NCI-H2029 (cell line): Measurements from ENCODE around the gene PDHX.

Experiments used
- DNase-seq: peaks from one replicate; lab custom pipeline; 2025; lab: John Stamatoyannopoulos, UW

PDHX gene

DNA sequence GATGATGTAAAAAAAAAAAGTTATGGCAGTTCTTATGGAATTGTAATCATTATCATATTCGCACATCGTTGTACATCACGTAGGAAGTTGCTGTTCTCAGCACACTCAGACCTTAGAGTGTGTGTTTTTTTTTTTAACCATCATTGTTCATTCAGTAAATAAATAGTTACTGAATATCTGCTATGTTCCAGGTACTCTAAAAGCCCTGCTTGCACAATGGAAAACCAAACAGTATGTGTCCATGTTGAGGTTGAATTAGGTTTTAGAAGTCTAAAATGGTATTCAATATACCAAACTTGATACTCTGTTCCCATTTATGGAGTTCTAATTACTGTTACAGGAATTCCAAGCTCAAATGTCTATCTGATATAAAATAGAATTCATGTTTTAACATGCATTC is 41.2 kb downstream of the PDHX start:
- no peak for DNase-seq

DNA sequence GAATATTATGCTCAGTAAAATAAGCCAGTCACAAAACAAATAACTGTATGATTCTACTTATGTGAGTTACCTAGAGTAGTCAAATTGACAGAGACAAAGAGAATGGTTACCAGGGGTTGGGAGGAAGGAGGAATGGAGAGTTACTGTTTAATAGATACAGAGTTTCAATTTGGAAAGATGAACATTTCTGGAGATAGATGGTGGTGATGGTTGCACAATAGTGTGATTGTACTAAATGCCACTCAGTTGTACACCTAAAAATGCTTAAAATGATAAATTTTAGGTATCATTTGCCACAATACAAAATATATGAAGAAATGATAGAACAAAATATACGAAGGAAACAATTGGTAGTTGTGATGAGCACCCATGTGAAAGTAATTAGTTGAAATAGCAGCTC is 43.4 kb downstream of the PDHX start:
- no peak for DNase-seq

DNA sequence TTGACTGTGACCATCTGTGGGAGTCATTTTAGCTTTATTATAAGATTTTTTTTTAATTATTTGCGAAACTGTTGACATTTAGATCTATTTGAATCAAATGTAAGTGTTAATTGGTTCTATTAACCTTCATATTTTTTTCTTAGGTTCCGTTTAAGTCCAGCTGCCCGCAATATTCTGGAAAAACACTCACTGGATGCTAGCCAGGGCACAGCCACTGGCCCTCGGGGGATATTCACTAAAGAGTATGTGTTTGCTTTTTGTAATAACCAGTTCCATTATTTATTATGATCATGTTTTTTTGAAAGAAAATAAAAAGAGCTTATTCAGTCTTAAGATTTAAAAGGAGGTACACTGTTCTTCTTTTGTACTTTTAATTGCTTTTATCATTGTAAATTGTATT is 43.9 kb downstream of the PDHX start:
- no peak for DNase-seq

DNA sequence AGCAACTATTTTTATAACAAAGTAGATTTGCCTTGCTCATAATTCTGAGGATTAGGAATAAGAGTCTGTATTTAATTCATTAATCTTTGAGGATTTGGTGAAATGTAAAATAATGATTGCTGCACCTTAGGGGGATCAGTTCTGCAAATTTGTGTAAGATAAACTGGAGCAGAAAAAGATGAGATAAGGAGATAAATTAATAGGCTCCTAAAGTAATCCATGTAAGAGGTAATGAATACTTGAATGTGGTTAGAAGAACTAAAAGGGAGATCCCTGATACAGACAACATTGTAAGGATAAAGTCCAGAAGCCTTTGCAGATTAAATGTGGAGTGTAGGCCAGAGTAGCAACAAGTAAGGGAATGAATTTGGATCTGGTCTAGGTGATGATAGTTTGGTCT is 45.6 kb downstream of the PDHX start:
- DNase-seq, result no peak

DNA sequence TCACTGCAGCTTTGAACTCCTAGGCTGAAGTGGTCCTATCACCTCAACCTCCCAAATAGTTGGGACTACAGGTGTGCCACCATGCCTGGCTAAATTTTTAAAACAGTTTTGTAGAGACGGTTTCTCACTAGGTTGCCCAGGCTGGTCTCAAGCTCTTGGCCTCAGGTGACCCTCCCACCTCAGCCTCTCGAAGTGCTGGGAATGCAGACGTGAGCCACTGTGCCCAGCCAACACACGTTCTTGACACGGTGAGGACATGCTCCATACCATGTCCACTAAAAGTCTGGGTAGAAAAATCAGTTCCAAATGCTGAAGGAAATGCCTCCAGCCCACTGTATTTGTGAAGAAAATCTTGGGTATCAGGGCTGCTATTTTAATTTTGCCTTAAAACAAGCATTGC is 46.9 kb downstream of the PDHX start:
- DNase-seq, result no peak

DNA sequence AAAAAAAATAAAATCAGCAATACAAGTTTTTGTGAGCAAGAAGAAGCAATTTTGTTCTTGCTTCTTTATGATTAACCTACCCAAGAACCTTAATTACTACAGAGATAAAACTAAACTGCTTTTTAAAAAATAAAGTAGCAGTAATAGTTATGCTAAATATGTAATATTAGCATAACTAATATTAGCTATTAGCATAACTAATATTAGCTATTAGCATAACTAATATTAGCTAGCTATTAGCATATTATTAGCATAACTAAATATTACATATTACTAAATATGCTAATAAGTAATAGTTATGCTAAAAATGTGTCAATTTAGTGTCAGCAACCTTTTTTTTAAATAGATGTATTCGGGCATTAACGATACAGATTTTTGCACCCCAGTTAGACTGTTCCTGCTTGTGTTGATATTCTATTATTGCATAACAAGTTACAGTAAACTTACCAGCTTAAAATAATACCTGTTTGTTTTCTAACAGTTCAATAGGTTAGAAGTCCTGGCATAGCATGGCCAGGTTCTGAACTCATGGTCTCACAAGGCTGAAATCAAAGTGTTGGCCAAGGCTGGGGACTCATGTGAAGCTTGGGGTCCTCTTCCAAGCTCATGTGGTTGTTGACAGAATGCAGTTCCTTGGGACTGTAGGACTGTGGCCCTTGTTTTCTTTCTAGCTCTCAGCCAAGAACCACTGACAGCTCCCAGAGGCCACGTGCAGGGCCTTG is 48.4 kb downstream of the PDHX start:
- no peak for DNase-seq

DNA sequence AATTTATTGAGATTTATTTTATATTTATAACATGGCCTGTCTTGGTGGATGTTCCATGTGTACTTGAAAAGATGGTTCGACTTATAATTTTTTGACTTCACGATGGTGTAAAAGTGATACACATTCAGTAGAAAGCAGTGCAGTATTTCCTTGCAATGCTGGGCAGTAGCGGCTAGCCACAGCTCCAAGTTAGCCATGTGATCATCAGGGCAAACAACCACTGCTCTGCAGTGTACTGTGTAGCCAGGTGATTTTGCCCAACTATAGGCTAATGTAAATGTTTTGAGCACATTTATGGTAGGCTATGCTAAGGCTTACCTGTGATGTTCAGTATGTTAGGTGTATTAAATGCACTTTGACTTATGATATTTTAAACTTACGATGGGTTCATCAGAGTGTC is 52.4 kb downstream of the PDHX start:
- DNase-seq, result no peak

DNA sequence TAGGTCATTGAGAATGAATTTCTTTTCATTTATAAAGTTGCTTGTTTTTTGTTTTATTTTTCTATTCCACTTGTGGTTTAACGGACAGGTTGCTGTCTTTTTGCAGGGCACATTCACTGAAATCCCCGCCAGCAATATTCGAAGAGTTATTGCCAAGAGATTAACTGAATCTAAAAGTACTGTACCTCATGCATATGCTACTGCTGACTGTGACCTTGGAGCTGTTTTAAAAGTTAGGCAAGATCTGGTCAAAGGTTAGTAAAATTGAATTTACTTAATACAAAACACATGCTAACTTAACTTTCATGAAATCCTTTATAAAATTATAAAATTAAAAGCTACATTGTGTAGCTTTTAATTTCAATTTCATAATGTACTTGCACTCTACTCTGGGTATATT is 53.6 kb downstream of the PDHX start:
- no peak for DNase-seq

DNA sequence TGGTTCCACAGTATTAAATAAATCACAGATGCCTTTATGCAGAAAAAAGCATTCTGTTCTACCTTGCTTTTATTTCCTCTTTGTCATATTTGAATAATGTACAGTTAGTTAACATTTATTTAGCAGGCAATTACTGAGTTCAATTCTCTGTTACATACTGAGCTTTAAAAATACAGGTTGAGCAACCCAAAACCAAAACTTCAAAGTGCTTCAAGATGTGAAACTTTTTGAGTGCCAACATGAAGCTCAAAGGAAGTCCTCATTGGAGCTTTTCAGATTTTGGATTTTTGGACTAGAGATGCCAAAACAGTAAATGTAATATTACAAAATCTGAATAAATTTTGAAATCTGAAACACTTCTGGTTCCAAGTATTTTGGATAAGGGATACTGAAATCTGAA is 54.1 kb downstream of the PDHX start:
- DNase-seq, result no peak

DNA sequence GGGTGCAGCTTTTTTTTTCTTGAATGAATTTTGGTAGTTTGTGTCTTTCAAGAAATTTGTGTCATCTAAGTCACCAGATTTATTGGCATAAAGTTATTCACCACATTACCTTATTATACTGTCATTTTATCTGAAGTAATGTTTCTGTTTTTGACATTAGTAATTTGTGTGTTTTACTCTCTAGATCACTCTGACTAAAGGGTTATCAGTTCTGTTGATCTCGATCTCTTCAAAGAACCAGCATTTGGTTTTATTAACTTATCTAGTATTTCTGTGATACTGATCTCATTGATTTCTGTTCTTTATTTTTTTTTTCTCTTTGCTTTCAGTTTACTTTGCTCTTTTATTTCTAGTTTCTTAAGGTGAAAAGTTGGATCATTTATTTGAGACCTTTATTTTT is 55.5 kb downstream of the PDHX start:
- no peak for DNase-seq

DNA sequence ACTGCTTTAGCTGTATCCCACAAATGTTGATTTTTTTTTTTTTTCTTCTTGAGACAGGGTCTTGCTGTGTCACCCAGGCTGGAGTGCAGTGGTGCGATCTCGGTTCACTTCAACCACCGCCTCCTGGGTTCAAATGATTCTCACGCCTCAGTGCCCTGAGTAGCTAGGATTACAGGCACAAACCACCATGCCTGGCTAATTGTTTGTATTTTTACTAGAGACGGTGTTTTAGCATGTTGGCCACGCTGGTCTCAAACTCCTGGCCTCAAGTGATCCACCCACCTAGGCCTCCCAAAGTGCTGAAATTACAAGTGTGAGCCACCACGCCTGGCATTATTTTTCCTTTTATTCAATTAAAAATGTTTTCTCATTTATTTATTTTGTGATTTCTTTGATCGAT is 55.9 kb downstream of the PDHX start:
- DNase-seq, result no peak

DNA sequence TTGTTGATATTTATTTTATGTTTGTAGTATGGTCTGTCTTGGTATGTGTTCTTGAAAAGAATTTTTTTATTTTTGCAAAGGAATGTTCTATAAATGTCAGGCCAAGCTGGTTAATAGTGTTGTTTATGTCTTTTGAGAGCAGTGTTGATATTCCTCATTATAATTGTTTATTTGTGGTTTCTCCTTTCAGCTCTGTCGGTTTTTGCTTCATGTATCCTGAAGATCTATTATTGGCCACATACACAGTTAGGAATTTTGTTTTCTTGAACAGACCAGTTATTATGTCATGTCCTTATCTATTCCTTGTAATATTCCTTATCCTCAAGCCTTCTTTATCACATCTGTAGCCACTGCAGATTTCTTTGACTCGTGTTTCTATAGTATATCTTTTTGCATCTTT is 56.5 kb downstream of the PDHX start:
- DNase-seq, result no peak

DNA sequence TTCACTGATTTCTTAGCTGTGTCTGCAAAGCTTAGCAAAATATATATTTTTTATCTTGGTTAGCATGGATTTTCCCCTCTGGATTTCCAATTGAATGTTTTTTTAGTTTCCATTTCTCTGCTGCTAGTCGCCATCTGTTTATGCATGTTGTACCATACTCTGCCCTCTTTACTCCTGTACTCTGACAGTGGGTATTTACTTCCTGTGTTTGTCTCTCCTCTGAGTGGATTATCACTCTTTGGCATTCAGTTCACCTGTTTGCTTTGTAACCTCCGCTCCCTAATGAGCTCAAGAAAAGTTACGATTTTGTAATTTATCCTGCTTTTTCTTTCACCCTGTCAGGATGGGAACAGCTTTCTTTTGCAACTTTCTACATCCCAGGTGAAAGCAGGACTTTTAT is 59.1 kb downstream of the PDHX start:
- peak; percentile 39 for DNase-seq

DNA sequence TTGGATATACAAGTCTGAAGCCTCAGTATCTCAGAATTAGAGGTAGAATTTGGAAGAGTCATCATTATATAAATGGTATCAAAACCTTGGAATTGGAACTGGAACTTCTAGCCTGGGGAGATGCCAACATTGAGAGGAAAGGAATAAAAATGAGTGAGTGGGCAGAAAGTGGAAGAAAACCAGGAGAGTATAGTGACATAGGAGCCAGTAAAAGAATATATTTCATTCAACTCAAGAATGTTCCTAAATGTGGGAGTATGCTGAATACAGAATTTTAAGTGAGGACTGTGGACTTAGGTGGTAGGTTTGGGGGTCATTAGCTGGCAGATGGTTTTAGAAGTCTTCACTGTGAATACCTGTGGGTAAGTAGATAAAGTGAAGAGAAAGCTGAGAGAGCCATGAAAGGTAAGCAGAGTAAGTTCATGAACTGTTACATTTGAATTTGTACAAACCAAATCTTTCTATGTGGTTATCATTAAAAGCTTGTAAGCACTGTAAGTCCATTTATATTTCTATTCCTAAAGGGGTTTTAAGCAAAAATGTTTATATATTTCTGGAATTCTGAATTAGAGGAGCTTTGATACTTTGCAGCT is 60.2 kb downstream of the PDHX start:
- DNase-seq, result no peak

DNA sequence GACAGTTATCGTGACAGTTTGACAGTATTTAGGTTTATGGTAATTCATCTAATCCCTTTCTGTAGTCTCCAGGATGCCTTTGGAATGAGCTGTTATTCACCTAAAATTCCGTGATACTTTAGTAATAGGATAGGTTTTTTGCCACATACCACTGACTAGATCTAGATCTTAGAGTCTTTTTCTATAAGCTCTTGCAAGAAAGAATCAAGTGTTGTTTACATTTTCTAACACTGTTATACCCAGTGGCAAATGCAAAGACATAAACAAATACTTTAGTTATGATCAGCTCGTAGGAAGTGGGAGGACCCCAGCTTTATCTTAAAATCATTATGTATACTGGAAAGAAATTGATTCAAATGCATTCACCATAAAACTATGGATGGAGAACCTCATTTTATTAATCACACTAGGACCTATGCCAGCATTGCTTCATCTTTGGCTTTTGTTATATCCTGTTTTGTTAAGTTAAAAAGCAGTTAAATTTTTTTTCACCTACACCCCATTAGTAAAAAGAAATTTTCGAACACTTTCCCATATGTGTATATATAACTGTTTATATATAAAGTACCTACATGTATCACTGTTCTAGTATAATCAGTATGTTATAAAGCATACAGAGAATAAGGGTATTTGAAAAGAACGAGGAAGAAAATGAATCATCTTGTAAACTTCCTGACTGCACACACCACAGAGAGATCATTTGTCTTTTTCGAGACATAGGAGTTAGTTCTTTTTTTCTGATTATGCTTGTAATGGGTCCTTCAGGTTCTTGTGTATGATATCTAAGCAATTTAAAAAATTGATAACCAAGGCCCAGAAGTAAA is 60.9 kb downstream of the PDHX start:
- DNase-seq, result no peak

DNA sequence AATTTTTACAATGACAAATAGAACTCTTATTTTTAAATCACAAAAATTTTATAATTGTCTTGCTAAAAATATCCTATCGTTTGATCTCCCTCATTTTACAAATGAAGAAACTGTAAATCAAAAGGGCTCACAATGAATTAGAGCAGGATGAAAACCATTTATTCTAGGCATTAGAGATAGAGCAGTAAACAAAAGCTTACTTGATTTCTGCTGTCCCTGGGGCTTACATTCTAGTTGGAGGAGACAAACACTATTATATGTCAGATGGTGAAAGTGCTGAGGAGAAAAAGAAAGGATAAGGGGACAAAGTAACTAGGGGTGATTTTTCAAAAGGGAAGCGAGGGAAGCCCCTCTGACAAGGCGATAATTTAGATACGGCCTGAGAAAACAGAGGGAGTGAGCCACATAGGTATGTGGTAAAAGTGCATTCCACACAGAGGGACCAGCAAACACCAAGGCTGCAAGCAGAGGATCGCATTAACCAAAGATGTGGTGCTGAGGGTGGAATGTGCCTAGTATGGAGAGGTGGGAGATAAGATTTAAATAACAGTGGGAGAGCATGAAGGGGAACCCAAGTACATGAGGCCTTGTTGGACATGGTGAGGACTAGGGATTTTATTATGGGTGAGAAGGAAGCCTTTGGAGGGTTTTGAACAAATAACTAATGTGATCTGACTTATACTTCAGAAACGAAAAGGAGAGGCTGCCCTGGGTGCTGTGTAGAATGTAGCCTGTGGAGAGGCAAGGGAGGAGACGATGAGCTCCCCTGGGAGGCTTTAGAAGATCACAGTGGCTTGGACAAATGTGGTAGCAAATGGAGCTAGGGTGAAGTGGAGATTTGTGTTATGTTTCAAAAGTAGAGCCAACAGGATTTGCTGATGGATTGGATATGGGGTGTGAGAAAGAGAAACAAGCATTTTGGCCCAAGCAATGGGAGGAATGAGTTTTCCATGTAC is 62.1 kb downstream of the PDHX start:
- no peak for DNase-seq

DNA sequence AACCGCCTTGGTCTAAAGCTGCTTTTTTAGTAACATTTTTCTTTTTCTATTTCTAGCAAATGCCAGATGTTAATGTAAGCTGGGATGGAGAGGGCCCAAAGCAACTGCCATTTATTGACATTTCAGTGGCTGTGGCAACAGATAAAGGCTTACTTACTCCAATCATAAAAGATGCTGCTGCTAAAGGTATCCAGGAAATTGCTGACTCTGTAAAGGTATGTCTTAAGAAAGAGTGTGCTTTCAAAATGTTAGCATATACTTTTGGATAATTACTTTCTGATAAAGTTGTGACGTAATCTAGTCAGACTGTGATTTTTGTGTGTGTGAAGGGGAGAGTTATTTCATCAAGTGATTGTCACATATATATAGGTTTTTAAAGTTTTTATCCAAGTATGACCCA is 68.1 kb downstream of the PDHX start:
- DNase-seq, result no peak

DNA sequence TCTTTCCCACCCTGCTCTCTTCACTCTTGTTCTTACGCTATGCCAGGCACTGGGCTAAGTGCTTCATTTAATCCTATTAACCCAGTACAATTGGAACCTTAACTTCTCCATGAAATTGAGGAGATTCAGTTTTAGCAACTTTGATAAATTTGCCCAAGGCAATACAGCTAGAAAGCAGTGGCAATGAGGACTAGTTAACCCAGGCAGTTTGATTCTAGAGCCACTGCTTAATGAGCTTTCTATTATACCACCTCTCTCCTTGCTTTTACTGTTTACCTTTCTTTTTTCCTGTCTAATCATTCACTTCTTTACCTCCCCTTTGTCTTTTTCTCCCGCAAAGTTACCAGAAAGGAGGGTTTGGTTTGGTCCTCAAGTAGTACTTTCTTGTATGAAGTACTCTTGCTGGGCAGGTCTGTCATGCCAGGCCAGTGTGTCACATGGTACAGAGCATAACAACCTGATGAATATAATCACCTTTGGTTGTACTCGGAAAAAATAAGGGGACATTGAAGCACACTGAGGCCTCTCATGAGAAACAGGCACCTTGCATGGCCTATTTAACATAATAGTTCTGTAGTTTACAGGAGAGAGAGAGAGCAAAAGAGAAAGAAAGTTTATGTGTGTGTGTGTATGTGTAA is 70.6 kb downstream of the PDHX start:
- no peak for DNase-seq

DNA sequence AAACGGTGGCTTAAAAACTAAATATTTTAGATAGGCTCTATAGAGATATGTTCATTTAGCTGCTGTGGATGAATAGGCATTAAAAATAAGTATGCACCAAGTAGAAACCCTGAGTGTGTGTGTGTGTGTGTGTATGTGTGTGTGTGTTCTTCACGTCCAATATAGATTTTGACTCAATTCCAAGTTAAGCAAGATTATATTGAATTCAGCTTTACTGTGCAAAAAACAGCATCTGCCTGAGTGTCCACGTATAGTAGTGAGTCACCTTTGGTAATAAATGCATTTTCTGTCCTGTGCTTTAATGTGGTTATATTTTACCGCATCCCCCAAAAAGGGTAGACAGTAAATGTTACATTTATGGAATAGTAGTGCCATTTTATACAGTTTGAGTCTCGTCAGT is 71.2 kb downstream of the PDHX start:
- no peak for DNase-seq

DNA sequence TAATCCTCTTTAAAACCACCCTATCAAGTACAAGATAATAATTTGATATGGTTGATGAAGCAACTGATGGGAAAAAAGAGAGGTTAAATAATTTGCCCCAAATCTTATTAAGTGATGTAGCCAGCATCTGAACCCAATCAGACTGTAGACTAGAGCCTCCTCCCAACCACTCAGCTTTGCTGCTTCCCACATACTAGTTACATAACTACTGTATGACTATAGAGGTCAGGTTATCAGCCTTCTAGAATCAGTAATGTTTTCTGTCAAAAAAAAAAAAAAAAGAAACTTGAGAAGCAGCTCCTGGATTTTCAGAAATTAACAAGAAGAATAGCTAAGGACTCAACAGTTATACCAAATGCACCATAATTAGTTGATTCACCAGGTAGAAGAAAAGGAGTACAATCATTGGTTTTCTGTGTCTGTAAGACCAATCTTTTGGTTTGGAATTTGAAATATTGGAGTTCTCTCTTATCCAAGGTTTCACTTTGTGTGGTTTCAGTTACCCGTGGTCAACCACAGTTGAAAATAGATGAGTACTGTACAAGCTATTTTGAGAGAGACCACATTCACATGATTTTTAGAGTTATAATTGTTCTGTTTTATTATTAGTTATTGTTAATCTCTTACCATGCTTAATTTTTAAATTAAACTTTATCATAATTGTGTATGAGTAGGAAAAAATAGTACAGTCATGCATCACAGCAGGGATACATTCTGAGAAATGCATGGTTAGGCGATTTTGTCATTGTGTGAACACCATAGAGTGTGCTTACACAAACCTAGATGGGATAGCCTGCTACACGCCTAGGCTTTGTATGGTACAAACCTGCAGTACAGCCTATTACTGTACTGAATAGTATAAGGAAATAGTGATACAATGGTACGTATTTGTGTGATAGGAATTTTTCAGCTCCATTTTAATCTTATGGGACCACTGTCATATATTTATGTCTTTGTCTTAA is 72.2 kb downstream of the PDHX start:
- DNase-seq, result no peak

DNA sequence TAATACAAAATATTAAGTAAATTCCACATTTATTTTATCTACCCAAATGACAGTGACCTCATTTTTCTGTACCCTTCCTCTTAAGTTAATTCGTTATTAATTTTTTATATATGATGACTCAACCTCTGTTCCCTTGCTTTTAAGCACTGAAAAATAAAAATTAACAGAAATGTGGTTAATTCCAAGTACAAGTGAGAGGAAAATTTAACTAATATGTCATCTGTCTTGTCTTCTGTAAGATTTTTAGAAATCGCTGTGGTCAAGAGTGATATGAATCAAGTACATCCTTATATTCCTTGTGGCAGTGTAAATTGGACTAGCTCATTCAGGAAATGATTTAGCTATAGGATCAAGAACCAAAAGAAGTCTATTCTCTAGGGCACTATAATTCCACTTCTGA is 74.5 kb downstream of the PDHX start:
- DNase-seq, result no peak
